Trophoblast cell (in vitro differentiated cells and primary cell): Measurements from ENCODE around the gene MRPS21.

Experiments
- DNase-seq, 2 donors: peaks; one replicate each; pipeline ENCODE4 v3.0.0-alpha.2; 2016
- H2AFZ ChIP-seq: 2 replicates; pipeline ENCODE4 v1.6.1; 2013; ENCODE audit warnings: low read length, moderate library complexity, mild to moderate bottlenecking; ENCODE audit not compliant: insufficient read depth, poor library complexity
- H2AK5ac ChIP-seq: 2 replicates; pipeline ENCODE4 v1.6.1; 2013; ENCODE audit warnings: mild to moderate bottlenecking, low read length
- H2BK120ac ChIP-seq: 2 replicates; pipeline ENCODE4 v1.6.1; 2013; ENCODE audit warnings: low read length, mild to moderate bottlenecking, moderate library complexity; ENCODE audit not compliant: insufficient read depth, poor library complexity
- H2BK12ac ChIP-seq: 2 replicates; pipeline ENCODE4 v1.6.1; 2013; ENCODE audit warnings: mild to moderate bottlenecking, low read length, moderate library complexity
- H2BK5ac ChIP-seq: 2 replicates; pipeline ENCODE4 v1.6.1; 2013; ENCODE audit warnings: low read length, low read depth, moderate library complexity, mild to moderate bottlenecking; ENCODE audit not compliant: poor library complexity
- H3K14ac ChIP-seq: 2 replicates; pipeline ENCODE4 v1.6.1; 2013; ENCODE audit warnings: mild to moderate bottlenecking, low read length
- H3K18ac ChIP-seq: 2 replicates; pipeline ENCODE4 v1.6.1; 2013; ENCODE audit warnings: mild to moderate bottlenecking, low read length
- H3K23ac ChIP-seq: 2 replicates; pipeline ENCODE4 v1.6.1; 2013; ENCODE audit warnings: low read length
- H3K27ac ChIP-seq: 2 replicates; pipeline ENCODE4 v1.5.1; 2013; ENCODE audit warnings: low read depth, mild to moderate bottlenecking, inconsistent platforms, low read length, moderate library complexity
- H3K27me3 ChIP-seq: 2 replicates; pipeline ENCODE4 v1.6.1; 2013; ENCODE audit warnings: inconsistent platforms, mild to moderate bottlenecking, low read length, moderate library complexity; ENCODE audit not compliant: insufficient read depth
- H3K36me3 ChIP-seq, 2 experiments: 1 replicate in 1 of 2; 2 replicates in 1 of 2; pipeline ENCODE4 v1.6.1; 2013; ENCODE audit warnings: low read length in 2 of 2, mild to moderate bottlenecking in 2 of 2, moderate library complexity in 1 of 2; ENCODE audit not compliant: insufficient read depth in 2 of 2, control insufficient read depth in 1 of 2
- H3K4ac ChIP-seq: 2 replicates; pipeline ENCODE4 v1.6.1; 2013; ENCODE audit warnings: low read depth, mild to moderate bottlenecking, low read length, moderate library complexity
- H3K4me1 ChIP-seq, 2 experiments: 1 replicate in 1 of 2; 2 replicates in 1 of 2; pipeline ENCODE4 v1.6.1; 2013; ENCODE audit warnings: low read length in 2 of 2, mild to moderate bottlenecking in 2 of 2, moderate library complexity in 1 of 2; ENCODE audit not compliant: insufficient read depth in 2 of 2, control insufficient read depth in 1 of 2
- H3K4me2 ChIP-seq: 2 replicates; pipeline ENCODE4 v1.6.1; 2013; ENCODE audit warnings: inconsistent platforms, mild to moderate bottlenecking, low read length, moderate library complexity
- H3K4me3 ChIP-seq: 2 replicates; pipeline ENCODE4 v1.5.1; 2013; ENCODE audit warnings: mild to moderate bottlenecking, low read depth, low read length, inconsistent platforms
- H3K79me1 ChIP-seq: one replicate; pipeline ENCODE4 v1.6.1; 2013; ENCODE audit warnings: low read length
- H3K79me2 ChIP-seq: 2 replicates; pipeline ENCODE4 v1.6.1; 2013; ENCODE audit warnings: low read length, mild to moderate bottlenecking; ENCODE audit not compliant: control insufficient read depth, insufficient read depth, poor library complexity
- H3K9ac ChIP-seq: 2 replicates; pipeline ENCODE4 v1.6.1; 2013; ENCODE audit warnings: mild to moderate bottlenecking, low read length
- H3K9me3 ChIP-seq: 2 replicates; pipeline ENCODE4 v1.6.1; 2013; ENCODE audit warnings: low read depth, mild to moderate bottlenecking, control low read depth, inconsistent platforms, low read length; ENCODE audit not compliant: insufficient read depth
- H4K12ac ChIP-seq: 2 replicates; pipeline ENCODE4 v1.6.1; 2013; ENCODE audit warnings: low read depth, mild to moderate bottlenecking, low read length, moderate library complexity
- H4K8ac ChIP-seq: 2 replicates; pipeline ENCODE4 v1.6.1; 2013; ENCODE audit warnings: low read depth, mild to moderate bottlenecking, low read length, moderate library complexity
- H4K91ac ChIP-seq: one replicate; pipeline ENCODE4 v1.6.1; 2013; ENCODE audit warnings: low read depth, mild to moderate bottlenecking, low read length, moderate library complexity
- WGBS: extraction: QIAGEN DNeasy Blood & Tissue Kit; methylation state at CpG from one replicate; pipeline ENCODE4 v1.1.7; 2013; ENCODE audit warnings: missing lambda C conversion rate; ENCODE audit not compliant: insufficient read length, insufficient coverage; ENCODE audit errors: extremely low coverage; 5-methylcytosine and 5-hydroxymethylcytosine counted together

Gene MRPS21

DNA sequence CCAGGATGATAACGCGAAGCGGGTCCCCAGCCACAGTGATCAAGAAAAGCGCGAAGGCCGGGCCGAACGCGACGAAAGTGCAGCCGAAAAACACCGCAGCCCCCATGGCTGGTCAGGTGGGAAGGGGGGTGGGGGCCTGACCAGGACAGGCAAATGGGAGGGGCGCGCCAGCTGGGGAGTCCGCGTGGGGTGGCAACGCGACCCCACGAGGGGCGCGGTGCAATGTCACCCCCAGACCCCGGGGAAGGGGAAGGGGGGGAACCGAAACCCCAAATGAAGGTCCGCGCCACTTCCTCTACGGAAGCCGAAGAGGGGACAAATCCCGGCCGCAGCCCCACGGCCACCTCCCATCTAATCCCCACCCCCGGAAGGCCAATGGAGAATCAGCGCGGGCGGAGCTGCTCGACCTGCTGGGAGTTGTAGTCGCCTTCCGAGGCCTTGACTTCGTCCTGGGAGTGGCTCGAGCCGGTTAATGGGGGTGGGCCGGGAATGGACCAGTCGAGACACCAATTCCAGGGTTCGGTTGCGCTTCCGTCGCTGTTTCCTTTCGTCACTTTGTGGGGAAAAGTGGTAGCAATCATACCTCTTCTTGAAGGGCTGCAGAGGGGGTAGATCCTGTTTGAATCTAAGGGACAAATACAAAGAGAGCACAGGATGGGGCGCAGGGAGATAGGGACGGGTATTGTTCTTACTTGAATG, 24.8 kb upstream of the MRPS21 start, which contains the start of gene APH1A:
Gene APH1A (minus strand): TSS at position 312 of the 699 bp plus-strand sequence. CDS start 206 bp downstream, at position 106.
- Histone ChIP-seq H4K8ac (peak within 1 kb of the TSS; percentile 92), H3K23ac (no peak within 1 kb of the TSS), H2AFZ (peak within 1 kb of the TSS; percentile 77), H4K91ac (peak within 1 kb of the TSS; percentile 84), H3K14ac (peak within 1 kb of the TSS; percentile 87), H4K12ac (peak within 1 kb of the TSS; percentile 68), H3K9me3 (no peaks in the 10 kb centered on the region), H3K27me3 (no peaks in the 10 kb centered on the region), H3K79me1 (peaks cover 5% of the 10 kb centered on the region), H3K9ac (peak within 1 kb of the TSS; percentile 97), H3K4me3 (peak within 1 kb of the TSS; percentile 95), H2BK120ac (peak within 1 kb of the TSS; percentile 62), H2AK5ac (peak within 1 kb of the TSS; percentile 36), H3K18ac (peak within 1 kb of the TSS; percentile 86), H3K4ac (peak within 1 kb of the TSS; percentile 92), H2BK12ac (no peak within 1 kb of the TSS), H3K79me2 (peaks cover 10% of the 10 kb centered on the region), H3K4me2 (peak within 1 kb of the TSS; percentile 88), H3K36me3 (peaks cover 13 to 25% of the 10 kb centered on the region in 2 experiments), H2BK5ac (peak within 1 kb of the TSS; percentile 65), H3K27ac (peak within 1 kb of the TSS; percentile 51), H3K4me1 (peaks cover 5 to 6% of the 10 kb centered on the region in 2 experiments)
- WGBS: no CpG with 5 or more reads among the region's 49 CpGs
- peak; percentile 88 to 91 for DNase-seq

DNA sequence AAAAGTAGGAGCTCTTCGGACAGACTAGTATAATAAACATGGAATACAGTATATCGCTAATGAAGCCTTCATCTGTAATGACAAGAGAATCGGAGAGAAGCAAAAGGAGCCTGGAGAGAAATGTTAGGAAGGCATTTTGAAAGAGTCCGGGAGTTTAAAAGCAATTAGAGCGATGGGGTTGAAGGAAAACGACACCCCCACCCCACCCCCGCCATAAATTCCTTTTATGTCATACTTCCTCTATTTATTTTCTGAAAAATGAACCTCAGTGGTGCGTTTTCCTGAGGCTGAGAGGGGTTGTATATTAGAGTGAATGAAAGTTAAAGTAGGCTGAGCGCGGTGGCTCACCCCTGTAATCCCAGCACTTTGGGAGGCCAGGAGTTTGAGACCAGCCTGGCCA, 24.2 kb upstream of the MRPS21 start:
- H3K79me2 ChIP-seq: peaks cover 10% of the 10 kb centered on the region
- no peak overlapping the region for H3K4ac ChIP-seq
- H3K27ac ChIP-seq: peak overlapping the region; percentile 12
- H2BK12ac ChIP-seq: no peak overlapping the region
- WGBS: no CpG with 5 or more reads among the region's 10 CpGs
- H3K27me3 ChIP-seq: no peaks in the 10 kb centered on the region
- H4K91ac ChIP-seq: no peak overlapping the region
- no peak for DNase-seq
- H3K4me1 ChIP-seq: peaks cover 5 to 6% of the 10 kb centered on the region in 2 experiments
- H3K4me3 ChIP-seq: no peak overlapping the region
- no peak overlapping the region for H3K23ac ChIP-seq
- H4K8ac ChIP-seq: peak overlapping the region; percentile 73
- no peak overlapping the region for H3K9ac ChIP-seq
- H3K36me3 ChIP-seq: peaks cover 13 to 24% of the 10 kb centered on the region in 2 experiments
- no peak overlapping the region for H2AFZ ChIP-seq
- H2BK120ac ChIP-seq: no peak overlapping the region
- no peaks in the 10 kb centered on the region for H3K9me3 ChIP-seq
- no peak overlapping the region for H2BK5ac ChIP-seq
- H3K18ac ChIP-seq: no peak overlapping the region
- H3K4me2 ChIP-seq: peak overlapping the region; percentile 88
- H2AK5ac ChIP-seq: no peak overlapping the region
- H3K14ac ChIP-seq: no peak overlapping the region
- H4K12ac ChIP-seq: peak overlapping the region; percentile 32
- H3K79me1 ChIP-seq: peaks cover 5% of the 10 kb centered on the region

DNA sequence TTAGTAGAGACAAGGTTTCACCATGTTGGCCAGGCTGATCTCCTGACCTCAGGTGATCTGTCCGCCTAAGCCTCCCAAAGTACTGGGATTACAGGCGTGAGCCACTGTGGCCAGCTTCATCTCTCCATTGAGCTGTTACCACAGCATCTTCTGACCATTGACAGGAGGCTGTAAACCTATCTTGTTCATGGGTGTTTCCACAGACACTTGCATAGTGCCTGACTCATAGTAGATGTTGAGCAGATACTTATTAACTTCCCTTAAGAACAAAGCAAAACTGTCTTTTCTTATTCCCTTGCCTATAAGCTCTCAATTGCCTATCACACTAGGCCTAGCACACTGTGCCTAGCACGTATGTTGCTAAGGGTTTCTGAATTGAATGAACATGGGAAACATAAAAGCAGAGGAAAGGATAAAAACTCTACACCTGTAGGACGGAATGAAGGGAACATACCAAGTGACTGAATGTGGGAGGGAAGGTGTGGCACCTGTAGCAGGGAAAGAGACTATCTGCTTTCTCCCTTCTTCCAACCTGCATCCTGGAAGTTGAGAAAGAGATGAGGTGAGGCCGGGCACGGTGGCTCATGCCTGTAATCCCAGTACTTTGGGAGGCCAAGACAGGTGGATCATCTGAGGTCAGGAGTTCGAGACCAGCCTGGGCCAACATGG, 22.2 kb upstream of the MRPS21 start:
- Histone ChIP-seq H3K79me1 (peaks cover 5% of the 10 kb centered on the region), H3K9me3 (no peaks in the 10 kb centered on the region), H3K36me3 (peaks cover 4 to 9% of the 10 kb centered on the region in 2 experiments), H3K4me3 (no peak overlapping the region), H3K4ac (no peak overlapping the region), H3K4me2 (no peak overlapping the region), H3K14ac (no peak overlapping the region), H2AFZ (no peak overlapping the region), H3K79me2 (peaks cover 10% of the 10 kb centered on the region), H3K9ac (no peak overlapping the region), H2BK12ac (no peak overlapping the region), H2BK120ac (no peak overlapping the region), H3K23ac (no peak overlapping the region), H2BK5ac (no peak overlapping the region), H2AK5ac (no peak overlapping the region), H3K18ac (no peak overlapping the region), H3K27me3 (no peaks in the 10 kb centered on the region), H4K91ac (no peak overlapping the region), H3K4me1 (peaks cover 5 to 6% of the 10 kb centered on the region in 2 experiments), H4K12ac (no peak overlapping the region), H4K8ac (no peak overlapping the region), H3K27ac (no peak overlapping the region)
- DNase-seq: no peak
- no CpG with 5 or more reads among the region's 7 CpGs for WGBS

GRCh38 chr1:150273311-150273710, 20.4 kb upstream of the MRPS21 start:
- no peak overlapping the region for H3K9ac ChIP-seq
- H3K4ac ChIP-seq: no peak overlapping the region
- no peak overlapping the region for H3K23ac ChIP-seq
- no peaks in the 10 kb centered on the region for H3K4me1 ChIP-seq
- no peaks in the 10 kb centered on the region for H3K9me3 ChIP-seq
- H4K91ac ChIP-seq: no peak overlapping the region
- no peak overlapping the region for H4K8ac ChIP-seq
- peaks cover 5% of the 10 kb centered on the region for H3K79me2 ChIP-seq
- no peaks in the 10 kb centered on the region for H3K27me3 ChIP-seq
- no peak for DNase-seq
- no peak overlapping the region for H3K18ac ChIP-seq
- H3K14ac ChIP-seq: no peak overlapping the region
- peaks cover 5% of the 10 kb centered on the region for H3K79me1 ChIP-seq
- no peak overlapping the region for H3K27ac ChIP-seq
- H2AFZ ChIP-seq: no peak overlapping the region
- no CpG with 5 or more reads among the region's 1 CpG for WGBS
- H3K4me2 ChIP-seq: no peak overlapping the region
- no peak overlapping the region for H2BK120ac ChIP-seq
- H2AK5ac ChIP-seq: no peak overlapping the region
- H2BK12ac ChIP-seq: no peak overlapping the region
- no peak overlapping the region for H2BK5ac ChIP-seq
- no peak overlapping the region for H4K12ac ChIP-seq
- no peak overlapping the region for H3K4me3 ChIP-seq
- no peaks in the 10 kb centered on the region for H3K36me3 ChIP-seq
